HEK293T (cell line): ENCODE measurements around the gene ALG6.

Experiments used
- BHLHE40 ChIP-seq: fragments of 450-650 bp; IDR thresholded peaks from 2 replicates; pipeline ENCODE4 v1.6.1; 2016; ENCODE audit warnings: mild to moderate bottlenecking, moderate library complexity, borderline replicate concordance
- ZNF384 ChIP-seq: fragments of 450-650 bp; IDR thresholded peaks from 2 replicates; pipeline ENCODE4 v1.6.1; 2016

- TF ChIP-seq BHLHE40 (no peak), ZNF384 (no peak)
These were observed 47.3 kb upstream of the ALG6 start for GRCh38 chr1:63320022-63320721.
